CMK (cell line): ENCODE data around the gene SLC2A6.

Source experiments
- DNase-seq: peaks from one replicate; pipeline ENCODE4 v3.0.0-alpha.2; 2010; ENCODE audit warnings: low read depth

SLC2A6 gene

GRCh38 chr9:133515615-133516255, 36.8 kb upstream of the SLC2A6 start:
- no peak for DNase-seq

- DNase-seq = no peak
These were observed 36.3 kb upstream of the SLC2A6 start for GRCh38 chr9:133515240-133515610.

- DNase-seq = no peak
These were observed 35.8 kb upstream of the SLC2A6 start for GRCh38 chr9:133514460-133515239.

- no peak for DNase-seq
These were observed 34.6 kb upstream of the SLC2A6 start for GRCh38 chr9:133513214-133514100.

GRCh38 chr9:133512253-133513213, 33.6 kb upstream of the SLC2A6 start:
- no peak for DNase-seq

GRCh38 chr9:133511607-133512006, 32.7 kb upstream of the SLC2A6 start:
- no peak for DNase-seq

- DNase-seq = no peak
These were observed 32.1 kb upstream of the SLC2A6 start for GRCh38 chr9:133510926-133511505.

- DNase-seq = no peak
These were observed 30.5 kb upstream of the SLC2A6 start for GRCh38 chr9:133509179-133510083.

GRCh38 chr9:133508046-133508445, 29.1 kb upstream of the SLC2A6 start:
- no peak for DNase-seq

- no peak for DNase-seq
These were observed 28.5 kb upstream of the SLC2A6 start for GRCh38 chr9:133507246-133507965.

GRCh38 chr9:133506653-133507038, 27.7 kb upstream of the SLC2A6 start:
- DNase-seq = no peak

GRCh38 chr9:133505901-133506652, 27.2 kb upstream of the SLC2A6 start:
- no peak for DNase-seq

- no peak for DNase-seq
These were observed 26.4 kb upstream of the SLC2A6 start for GRCh38 chr9:133505186-133505830.

- no peak for DNase-seq
These were observed 23.2 kb upstream of the SLC2A6 start for GRCh38 chr9:133502112-133502511.

- DNase-seq = no peak
These were observed 21.0 kb upstream of the SLC2A6 start for GRCh38 chr9:133499892-133500270.

GRCh38 chr9:133499132-133499891, 20.4 kb upstream of the SLC2A6 start:
- DNase-seq = no peak
